Measurements from ENCODE around the gene IFNAR1.

DNA sequence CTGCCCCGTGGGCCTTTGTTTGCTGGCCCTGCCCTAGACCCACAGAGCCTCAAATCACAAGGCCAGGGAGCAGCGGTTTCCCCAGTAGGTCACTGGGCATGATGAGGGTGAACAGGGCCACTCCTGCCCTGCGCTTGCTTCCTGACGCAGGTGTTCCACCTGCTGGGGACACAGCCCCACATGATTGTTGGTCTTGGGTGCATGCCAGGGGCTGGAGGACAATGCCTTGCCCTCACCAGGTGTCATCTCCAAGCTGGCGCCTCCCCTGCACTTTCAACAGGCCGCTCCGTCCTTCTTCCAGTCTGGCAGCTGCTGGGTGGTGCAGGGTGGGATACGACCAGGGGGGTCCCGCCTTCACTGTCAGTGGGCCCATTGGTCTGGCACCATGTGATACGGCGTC is 34.3 kb upstream of the IFNAR1 start:
- TF ChIP-seq CHD2 (IDR thresholded peaks at IDR 0.05; ENCODE audit: low read length) (no peak), CTCF (IDR thresholded peaks at IDR 0.05; ENCODE audit: control extremely low read depth in 1 of 3, insufficient read depth in 1 of 3, low read depth in 1 of 3, low read length in 3 of 3) (no peak), RFX5 (IDR thresholded peaks at IDR 0.05; ENCODE audit: borderline replicate concordance, low read depth, low read length) (no peak), EZH2 (IDR thresholded peaks at IDR 0.05; ENCODE audit: low read depth, low read length, severe bottlenecking) (no peak), ZNF274 (IDR thresholded peaks at IDR 0.05; ENCODE audit: borderline replicate concordance, extremely low read depth, low read length) (no peak), TCF12 (IDR thresholded peaks at IDR 0.05; ENCODE audit: low read depth, low read length) (no peak), SP1 (IDR thresholded peaks at IDR 0.05; ENCODE audit: low read depth, low read length) (no peak), EP300 (IDR thresholded peaks at IDR 0.05; ENCODE audit: borderline replicate concordance in 1 of 2, low read depth in 2 of 2, low read length in 2 of 2) (no peak), HDAC6 (IDR thresholded peaks at IDR 0.05; ENCODE audit: low read depth, low read length) (no peak), POLR2A (IDR thresholded peaks at IDR 0.05; ENCODE audit: control extremely low read depth in 1 of 2, low read depth in 2 of 2, low read length in 2 of 2) (no peak)
- TF ChIP-seq, protein P1, sequence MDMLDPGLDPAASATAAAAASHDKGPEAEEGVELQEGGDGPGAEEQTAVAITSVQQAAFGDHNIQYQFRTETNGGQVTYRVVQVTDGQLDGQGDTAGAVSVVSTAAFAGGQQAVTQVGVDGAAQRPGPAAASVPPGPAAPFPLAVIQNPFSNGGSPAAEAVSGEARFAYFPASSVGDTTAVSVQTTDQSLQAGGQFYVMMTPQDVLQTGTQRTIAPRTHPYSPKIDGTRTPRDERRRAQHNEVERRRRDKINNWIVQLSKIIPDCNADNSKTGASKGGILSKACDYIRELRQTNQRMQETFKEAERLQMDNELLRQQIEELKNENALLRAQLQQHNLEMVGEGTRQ (IDR thresholded peaks at IDR 0.05; ENCODE audit: low read length): no peak
